Measurements from ENCODE around the gene PINLYP. TPM values are rescaled to one million over a fixed set of nuclear protein-coding genes. Genes with fewer than 3 reads are reported as not detected.

Gene PINLYP
- polyA plus RNA-seq, 1 of the 3 experiments (the other 2 are of a cell fraction), result 5.5 TPM

DNA sequence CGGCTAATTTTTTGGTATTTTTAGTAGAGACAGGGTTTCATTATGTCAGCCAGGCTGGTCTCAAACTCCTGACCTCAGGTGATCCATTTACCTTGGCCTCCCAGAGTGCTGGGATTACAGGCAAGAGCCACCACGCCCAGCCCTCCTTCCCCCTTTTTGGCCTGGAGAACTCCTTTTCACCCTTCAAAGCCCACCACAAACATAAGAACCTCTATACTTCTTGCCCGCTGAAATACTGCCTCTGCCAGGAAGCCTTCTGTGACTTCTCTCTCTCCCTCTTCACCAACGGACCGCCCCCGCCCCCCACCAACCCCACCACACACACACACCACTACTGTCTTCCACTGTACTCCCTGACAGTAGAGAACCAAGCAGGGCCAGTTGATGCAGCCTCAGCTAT lies 41.4 kb downstream of the PINLYP start:
- CTCF ChIA-PET, result no interaction called here
- Histone ChIP-seq H3K79me2 (ENCODE audit: insufficient read depth) (peaks cover 58% of the 10 kb centered on the region), H3K9me3 (no peaks in the 10 kb centered on the region)

DNA sequence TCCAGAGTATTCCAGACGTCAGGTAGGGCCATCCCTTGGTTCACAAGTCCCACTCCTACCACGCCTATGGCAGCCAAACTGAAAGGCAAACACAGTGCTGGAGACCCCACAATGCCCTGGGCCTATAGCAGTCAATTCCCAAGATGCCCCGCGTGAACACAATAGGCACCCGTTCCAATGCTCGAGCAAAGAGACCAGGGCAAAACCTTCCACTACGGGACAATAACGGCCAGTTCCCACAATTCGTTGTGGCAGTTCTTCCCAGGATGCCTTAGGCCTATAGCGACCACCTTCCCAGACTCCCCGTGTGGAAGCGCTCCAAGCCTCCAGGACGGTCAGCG lies 43.3 kb downstream of the PINLYP start:
- Histone ChIP-seq H3K4me1 (ENCODE audit: control insufficient read depth in 1 of 2, insufficient read depth in 2 of 2, low read depth in 1 of 2, low read length in 1 of 2) (peaks cover 7 to 12% of the 10 kb centered on the region in 2 experiments; a peak in 2 of 4 replicates), H3K9ac (peak overlapping the region; percentile 86), H3K4me2 (peak overlapping the region; percentile 87), H3K36me3 (replicated peaks in 1 of 2; ENCODE audit: control insufficient read depth in 1 of 2, insufficient read depth in 2 of 2, low read length in 1 of 2) (peaks cover 0 to 4% of the 10 kb centered on the region in 2 experiments), H3K4me3 (ENCODE audit: low read depth in 2 of 2, low read length in 1 of 2) (peak overlapping the region; percentile 68 to 72), H3K27ac (ENCODE audit: low read depth in 2 of 2, low read length in 1 of 2) (peak overlapping the region; percentile 74 to 98), H4K20me1 (ENCODE audit: insufficient read depth) (no peaks in the 10 kb centered on the region), H3K27me3 (ENCODE audit: insufficient read depth) (no peaks in the 10 kb centered on the region), H3K9me3 (no peaks in the 10 kb centered on the region), H3K9me2 (no peaks in the 10 kb centered on the region), H3K79me2 (ENCODE audit: insufficient read depth) (peaks cover 46% of the 10 kb centered on the region), H2AFZ (ENCODE audit: low read depth) (peak overlapping the region; percentile 88), H3F3A (replicated peaks; ENCODE audit: insufficient read depth) (peaks cover 4% of the 10 kb centered on the region)
- 1% methylated on average over 8 of the region's 14 CpGs for WGBS (ENCODE audit: low lambda C conversion rate)
- POLR2A ChIA-PET, result no interaction called here
- DNase-seq, result peak; percentile 82
- TF ChIP-seq GATA2 (CRISPR knock-in tag; IDR thresholded peaks at IDR 0.05) (peak; percentile 42; the same call in 1 of the 2 replicates), MAX (IDR thresholded peaks at IDR 0.05; ENCODE audit: low read depth) (0 out of 2 replicates have a peak, but pooled peaks have one; percentile 41), TAF1 (IDR thresholded peaks at IDR 0.05; ENCODE audit: borderline replicate concordance, low read depth, low read length) (peak; percentile 47; the same call in 1 of the 2 replicates), MXI1 (IDR thresholded peaks at IDR 0.05; ENCODE audit: low read depth, low read length) (peak; percentile 64), CHD2 (IDR thresholded peaks at IDR 0.05; ENCODE audit: low read length, partially characterized antibody) (peak; percentile 43)
- TF ChIP-seq, protein P1, sequence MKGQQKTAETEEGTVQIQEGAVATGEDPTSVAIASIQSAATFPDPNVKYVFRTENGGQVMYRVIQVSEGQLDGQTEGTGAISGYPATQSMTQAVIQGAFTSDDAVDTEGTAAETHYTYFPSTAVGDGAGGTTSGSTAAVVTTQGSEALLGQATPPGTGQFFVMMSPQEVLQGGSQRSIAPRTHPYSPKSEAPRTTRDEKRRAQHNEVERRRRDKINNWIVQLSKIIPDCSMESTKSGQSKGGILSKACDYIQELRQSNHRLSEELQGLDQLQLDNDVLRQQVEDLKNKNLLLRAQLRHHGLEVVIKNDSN (IDR thresholded peaks at IDR 0.05; ENCODE audit: borderline replicate concordance, low read depth), result no peak
- CTCF ChIA-PET, result interaction anchor here (1.8 kb wide), 1 partner anchor 25 kb away, joined by 7 read pairs; no protein-coding TSS in a partner anchor

More for the DNA sequence above, 41.4 kb downstream of the PINLYP start:
- Histone ChIP-seq H2AFZ (ENCODE audit: low read depth) (no peak overlapping the region), H3F3A (replicated peaks; ENCODE audit: insufficient read depth) (peaks cover 4% of the 10 kb centered on the region), H3K4me2 (no peak overlapping the region), H3K36me3 (replicated peaks in 1 of 2; ENCODE audit: control insufficient read depth in 1 of 2, insufficient read depth in 2 of 2, low read length in 1 of 2) (peaks cover 6 to 17% of the 10 kb centered on the region in 2 experiments), H3K27me3 (ENCODE audit: insufficient read depth) (no peaks in the 10 kb centered on the region), H3K9ac (no peak overlapping the region), H3K4me1 (ENCODE audit: control insufficient read depth in 1 of 2, insufficient read depth in 2 of 2, low read depth in 1 of 2, low read length in 1 of 2) (peaks cover 7 to 12% of the 10 kb centered on the region in 2 experiments; a peak in 2 of 4 replicates), H3K4me3 (ENCODE audit: low read depth in 2 of 2, low read length in 1 of 2) (no peak overlapping the region), H3K27ac (ENCODE audit: low read depth in 2 of 2, low read length in 1 of 2) (no peak overlapping the region), H3K9me2 (no peaks in the 10 kb centered on the region), H4K20me1 (ENCODE audit: insufficient read depth) (no peaks in the 10 kb centered on the region)
- TF ChIP-seq POLR2AphosphoS5 (IDR thresholded peaks at IDR 0.05; ENCODE audit: low read depth, low read length) (no peak), TCF12 (IDR thresholded peaks at IDR 0.05) (no peak), TAF1 (IDR thresholded peaks at IDR 0.05; ENCODE audit: borderline replicate concordance, low read depth, low read length) (no peak), ELF1 (IDR thresholded peaks at IDR 0.05) (no peak), EP300 (IDR thresholded peaks at IDR 0.05; ENCODE audit: borderline replicate concordance in 1 of 2, low read depth in 1 of 2, low read length in 1 of 2) (no peak), GATA2 (CRISPR knock-in tag; IDR thresholded peaks at IDR 0.05) (no peak), MAX (IDR thresholded peaks at IDR 0.05; ENCODE audit: low read depth) (no peak)
- TF ChIP-seq, protein P1 (IDR thresholded peaks at IDR 0.05; ENCODE audit: borderline replicate concordance, low read depth), result no peak
- DNase-seq, result no peak
- 95% methylated on average over 6 of the region's 6 CpGs for WGBS (ENCODE audit: low lambda C conversion rate)
- POLR2A ChIA-PET, result interaction anchor here (1.0 kb wide), 1 partner anchor 21 kb away, joined by 3 read pairs; the partner anchor contains the start of genes IRGQ and ZNF576
